C1 segment of cervical spinal cord (tissue), 14 donors: ENCODE measurements around the gene ENOX2.
"Not testable (repeated sequence)": the region's sequence is repeated elsewhere in the genome, so short reads cannot be mapped to it uniquely, and the experiment has no call there.

ENCODE experiments used
- DNase-seq, 14 donors: peaks; one replicate each; lab custom pipeline; 2025; lab: John Stamatoyannopoulos, UW

The ENOX2 gene

DNA sequence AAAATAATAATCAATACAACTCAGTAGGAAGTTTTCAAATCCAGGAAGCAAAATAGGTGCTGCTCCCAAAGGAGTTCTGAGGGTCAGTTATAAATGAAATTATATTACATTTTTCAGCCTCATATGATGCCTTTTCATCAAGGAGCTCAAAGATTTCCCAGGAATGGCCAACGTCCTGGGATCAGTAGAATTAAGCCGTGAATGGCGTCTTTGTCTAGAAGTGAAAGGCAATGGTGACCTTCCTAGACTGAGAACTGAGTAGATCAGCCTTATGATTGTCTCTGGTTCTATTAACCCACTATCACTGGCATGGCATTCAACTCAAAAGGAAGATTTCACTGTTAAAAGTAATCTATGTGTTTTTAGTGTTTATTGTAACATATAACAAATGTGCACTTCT, 74.4 kb downstream of the ENOX2 start:
- DNase-seq: no peak

DNA sequence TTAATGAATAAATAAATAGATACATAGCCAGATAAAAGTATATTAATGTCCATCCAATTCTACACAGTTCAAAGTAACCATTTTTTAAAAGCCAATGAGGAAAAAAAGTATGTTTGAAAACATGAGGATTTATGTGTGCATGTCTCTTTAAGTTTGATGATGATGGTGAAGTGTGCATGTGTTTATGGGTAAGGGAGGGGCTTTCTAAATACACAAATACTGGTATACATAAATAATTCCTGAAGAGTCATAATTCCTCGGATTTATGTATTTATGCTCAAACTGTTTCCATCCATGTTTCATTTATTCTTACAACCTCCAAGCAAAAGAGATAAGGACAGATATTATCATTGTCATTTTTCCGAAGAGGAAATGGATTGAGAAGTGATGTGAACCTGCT, 75.4 kb downstream of the ENOX2 start:
- DNase-seq: no peak

DNA sequence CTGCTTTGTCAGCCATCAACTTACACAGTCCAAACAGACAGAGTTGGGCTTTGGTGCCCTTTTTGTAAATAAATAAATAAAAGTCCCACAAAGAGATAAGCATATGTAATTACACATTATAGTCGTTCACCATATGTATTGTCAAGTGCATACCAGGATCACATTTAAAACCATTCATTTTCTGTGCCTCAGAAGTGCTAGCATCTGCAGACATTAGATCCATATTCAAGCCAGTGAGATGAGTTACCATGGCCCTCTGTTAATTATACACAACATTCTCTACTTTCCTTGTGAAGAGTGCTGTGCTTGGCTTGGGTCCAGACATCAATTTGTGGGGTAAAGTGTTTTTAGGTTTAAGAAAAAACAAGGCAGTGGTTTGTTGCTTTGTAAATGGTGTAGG, 76.8 kb downstream of the ENOX2 start:
- DNase-seq: no peak

DNA sequence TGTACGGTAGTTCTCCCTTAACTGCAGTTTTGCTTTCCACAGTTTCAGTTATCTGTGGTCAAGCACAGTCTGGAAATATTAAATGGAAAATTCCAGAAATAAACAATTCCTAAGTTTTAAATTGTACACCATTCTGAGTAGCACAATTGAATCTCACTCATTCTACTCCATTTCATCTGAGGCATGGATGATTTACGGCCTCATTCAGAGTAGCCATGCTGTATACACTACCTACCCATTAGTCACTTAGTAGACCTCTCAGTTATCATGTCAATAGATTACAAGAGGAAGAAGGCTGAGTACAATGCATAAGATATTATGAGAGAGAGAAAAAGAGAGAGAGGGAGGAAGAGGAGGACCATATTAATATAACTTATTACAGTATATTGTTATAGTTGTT, 77.5 kb downstream of the ENOX2 start:
- no peak for DNase-seq

DNA sequence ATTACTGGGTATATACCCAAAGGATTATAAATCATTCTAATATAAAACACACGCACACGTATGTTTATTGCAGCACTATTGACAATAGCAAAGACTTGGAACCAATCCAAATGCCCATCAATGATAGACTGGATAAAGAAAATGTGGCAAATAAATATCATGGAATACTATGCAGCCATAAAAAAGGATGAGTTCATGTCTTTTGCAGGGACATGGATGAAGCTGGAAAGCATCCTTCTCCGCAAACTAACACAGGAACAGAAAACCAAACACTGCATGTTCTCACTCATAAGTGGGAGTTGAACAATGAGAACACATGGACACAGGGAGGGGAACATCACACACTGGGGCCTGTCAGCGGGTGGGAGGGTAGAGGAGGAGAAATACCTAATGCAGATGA, 83.6 kb downstream of the ENOX2 start:
- DNase-seq: not testable (repeated sequence)

- DNase-seq: not testable (repeated sequence)
Observed at GRCh38 chrX:130813932-130814331, 89.1 kb downstream of the ENOX2 start.

DNA sequence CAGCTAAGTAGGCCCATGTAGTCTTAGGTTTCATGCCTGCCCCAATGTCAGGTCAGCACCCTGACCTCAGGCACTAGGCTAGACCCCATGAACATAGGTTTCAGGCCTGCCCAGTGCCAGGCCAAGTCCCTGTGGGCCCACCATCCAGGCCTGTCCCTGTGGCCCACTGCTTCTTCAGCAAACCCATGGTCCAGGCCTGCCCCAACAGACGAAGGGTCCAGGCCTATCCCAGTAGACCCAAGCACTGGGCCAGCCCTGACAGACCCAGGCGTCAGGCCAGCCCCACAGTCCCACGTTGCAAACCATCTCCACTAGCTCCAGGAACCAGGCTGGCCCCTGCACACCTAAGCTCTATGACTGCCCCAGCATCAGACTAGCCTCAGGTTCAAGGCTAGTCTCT, 92.4 kb downstream of the ENOX2 start:
- no peak for DNase-seq

DNA sequence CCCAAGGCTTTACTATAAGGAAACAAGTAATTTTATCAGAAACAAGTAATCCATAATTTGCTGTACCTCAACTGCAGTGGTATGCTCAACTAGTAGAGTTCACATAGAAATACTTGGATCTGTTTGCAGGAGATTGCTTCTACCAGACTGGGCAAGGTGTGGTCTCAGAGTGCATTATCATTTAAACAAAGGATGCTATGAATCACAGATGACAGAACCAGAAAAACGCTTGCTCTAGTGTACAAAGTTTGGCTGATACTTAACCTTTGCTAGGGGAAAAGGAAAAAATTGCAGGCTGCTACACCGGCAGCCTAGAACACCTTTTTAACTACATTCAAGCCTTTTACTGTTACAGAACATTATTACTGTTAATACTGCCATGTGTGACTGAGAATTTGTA, 97.1 kb downstream of the ENOX2 start:
- no peak for DNase-seq

- DNase-seq: no peak
Observed at GRCh38 chrX:130803537-130803936, 99.5 kb downstream of the ENOX2 start.

DNA sequence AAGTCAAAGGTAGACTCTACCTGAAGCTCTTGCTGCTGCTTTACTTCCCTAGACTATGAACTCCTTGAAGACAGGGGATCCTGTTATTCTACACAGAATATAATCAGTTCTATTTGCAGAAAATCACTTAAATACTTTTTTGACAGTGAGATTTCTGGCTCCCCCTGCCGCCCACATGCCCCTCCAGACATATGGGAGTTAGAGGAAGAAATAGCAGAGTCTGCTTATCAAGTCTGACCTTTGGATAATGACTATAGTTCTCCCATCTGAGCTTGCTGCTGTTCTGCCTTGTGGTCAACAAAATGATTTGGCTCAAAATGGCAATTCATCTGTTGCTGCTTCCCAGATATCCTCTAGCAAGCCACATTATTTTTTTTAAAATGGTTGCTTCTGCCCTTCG, 101.1 kb downstream of the ENOX2 start:
- DNase-seq: no peak

GRCh38 chrX:130799393-130799792, 103.6 kb downstream of the ENOX2 start:
- DNase-seq: no peak

DNA sequence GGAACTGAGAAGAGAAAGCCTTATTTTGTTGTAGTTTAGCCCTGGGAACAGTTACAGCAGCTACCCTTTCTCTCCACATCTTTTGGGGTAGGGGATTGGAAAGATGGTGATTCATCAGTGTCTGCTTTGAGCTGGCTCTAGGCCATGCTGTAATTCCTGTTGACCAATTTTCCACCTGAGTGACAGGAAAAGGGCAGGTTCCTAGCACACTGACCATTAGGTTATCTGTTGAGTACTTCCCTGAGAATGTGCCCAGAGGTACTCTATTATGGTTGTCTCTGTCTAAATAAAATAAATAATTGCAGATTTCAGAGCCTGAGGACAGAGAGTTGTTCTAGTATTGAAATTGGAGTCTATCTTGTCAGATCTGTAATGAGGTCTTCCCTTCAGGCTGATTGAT, 109.0 kb downstream of the ENOX2 start:
- DNase-seq: no peak

DNA sequence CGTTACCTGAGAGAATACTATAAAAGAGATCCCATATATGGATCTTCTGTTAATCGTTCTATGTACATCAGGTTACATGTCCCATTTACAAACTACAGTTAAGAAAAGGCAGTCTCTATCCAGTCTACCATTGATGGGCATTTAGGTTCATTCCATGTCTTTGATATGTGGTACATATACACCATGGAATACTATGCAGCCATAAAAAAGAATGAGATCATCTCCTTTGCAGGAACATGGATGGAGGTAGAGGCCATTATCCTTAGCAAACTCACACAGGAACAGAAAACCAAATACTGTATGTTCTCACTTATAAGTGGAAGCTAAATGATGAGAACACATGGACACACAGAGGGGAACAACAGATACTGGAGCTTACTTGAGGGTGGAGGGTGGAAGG, 111.1 kb downstream of the ENOX2 start:
- DNase-seq: not testable (repeated sequence)

DNA sequence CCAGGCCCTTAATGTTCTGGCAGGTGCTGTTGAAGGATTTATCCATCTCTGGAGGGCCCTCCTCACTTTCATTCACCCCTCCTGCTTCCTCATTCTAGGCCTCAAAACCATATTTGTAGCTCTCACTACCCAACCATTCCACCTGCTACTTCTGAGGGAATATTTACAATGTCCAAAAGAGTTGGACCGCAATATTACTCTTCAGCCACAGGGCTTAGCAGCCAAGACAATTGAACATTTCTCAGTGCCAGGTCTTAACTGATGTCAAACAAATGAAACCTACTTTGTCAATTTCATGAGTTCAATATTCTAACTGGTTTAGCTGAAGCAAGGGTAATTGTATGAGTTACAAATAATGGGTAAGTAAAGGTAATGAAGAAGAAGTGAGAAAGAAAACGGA, 113.2 kb downstream of the ENOX2 start:
- DNase-seq: no peak

- DNase-seq: no peak
Observed at GRCh38 chrX:130788786-130789581, 114.0 kb downstream of the ENOX2 start.

DNA sequence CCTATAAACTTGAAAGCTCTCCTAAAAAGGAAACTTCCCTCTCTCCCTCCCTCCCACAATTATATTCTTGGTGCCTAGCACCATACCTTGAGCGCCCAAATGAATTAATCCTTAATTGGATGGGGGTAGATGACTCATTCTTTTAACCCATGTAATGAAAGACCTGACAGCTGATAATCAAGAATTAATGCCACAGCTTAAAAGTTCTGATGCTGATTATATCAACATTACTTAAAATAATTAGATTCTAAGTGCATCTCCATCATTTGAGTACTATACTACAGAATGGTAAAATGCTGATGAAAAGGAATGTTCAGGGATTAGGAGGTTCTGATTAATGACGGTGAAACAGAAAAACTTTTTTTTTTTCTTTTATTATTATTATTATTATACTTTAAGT, 117.0 kb downstream of the ENOX2 start:
- DNase-seq: no peak

GRCh38 chrX:130778773-130779172, 124.2 kb downstream of the ENOX2 start:
- DNase-seq: no peak

DNA sequence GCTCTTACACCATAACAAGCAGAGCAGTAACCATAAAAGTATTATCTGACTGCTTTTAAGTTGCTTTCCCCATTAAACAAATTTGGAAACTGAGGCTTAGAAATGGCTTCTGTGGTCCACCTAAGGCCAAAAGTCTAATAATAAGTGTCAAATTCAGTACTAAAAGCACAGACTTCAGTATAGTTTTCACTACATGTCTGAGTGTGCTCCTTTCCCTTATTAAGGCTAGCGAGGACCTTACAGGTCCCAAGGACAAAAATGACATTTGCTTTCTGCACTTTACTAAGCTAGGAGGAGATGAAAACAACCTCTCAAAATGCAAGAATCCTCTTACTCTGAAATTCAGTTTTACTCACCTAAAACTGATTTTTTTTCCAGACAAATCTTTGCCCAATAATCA, 127.2 kb downstream of the ENOX2 start:
- no peak for DNase-seq

GRCh38 chrX:130772776-130773143, 130.2 kb downstream of the ENOX2 start:
- no peak for DNase-seq

- DNase-seq: no peak
Observed at GRCh38 chrX:130772105-130772775, 130.8 kb downstream of the ENOX2 start.

DNA sequence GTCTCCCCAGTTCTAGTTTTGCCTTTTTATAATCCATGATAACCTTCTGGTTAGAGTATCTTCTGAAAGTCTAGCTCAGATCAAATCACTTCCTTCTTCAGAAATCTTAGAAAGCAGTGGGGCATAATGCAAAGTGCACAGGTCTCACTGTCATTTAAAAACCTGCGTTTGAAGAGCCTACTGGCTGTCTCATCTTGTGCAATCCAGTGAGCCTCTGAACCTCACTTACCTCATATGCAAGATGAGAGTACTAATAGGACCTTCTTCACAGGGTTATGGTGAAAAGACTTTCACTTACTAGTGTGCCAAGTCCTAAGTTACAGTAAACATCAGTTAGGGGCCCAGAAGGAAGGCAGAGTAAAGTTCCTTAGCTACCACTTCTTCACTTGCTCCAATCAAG, 131.4 kb downstream of the ENOX2 start:
- no peak for DNase-seq

DNA sequence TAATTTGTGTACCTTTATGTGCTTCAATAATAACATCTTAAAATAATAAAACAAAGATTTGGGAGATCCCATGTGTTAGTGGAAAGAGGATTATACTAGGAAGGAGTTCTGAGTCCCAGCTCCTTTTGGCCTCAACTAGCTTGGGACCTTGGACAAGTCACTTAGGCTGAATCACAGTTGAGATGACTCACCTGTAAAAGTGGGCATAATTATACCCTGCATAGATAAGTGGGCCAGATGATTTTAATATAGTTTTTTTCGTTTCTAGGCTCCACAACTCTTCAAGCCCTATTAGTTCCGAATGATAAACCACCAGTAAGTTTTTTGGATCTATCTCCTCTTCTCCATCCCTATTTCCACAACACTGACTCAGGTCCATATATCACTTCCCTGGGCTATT, 131.8 kb downstream of the ENOX2 start:
- no peak for DNase-seq

DNA sequence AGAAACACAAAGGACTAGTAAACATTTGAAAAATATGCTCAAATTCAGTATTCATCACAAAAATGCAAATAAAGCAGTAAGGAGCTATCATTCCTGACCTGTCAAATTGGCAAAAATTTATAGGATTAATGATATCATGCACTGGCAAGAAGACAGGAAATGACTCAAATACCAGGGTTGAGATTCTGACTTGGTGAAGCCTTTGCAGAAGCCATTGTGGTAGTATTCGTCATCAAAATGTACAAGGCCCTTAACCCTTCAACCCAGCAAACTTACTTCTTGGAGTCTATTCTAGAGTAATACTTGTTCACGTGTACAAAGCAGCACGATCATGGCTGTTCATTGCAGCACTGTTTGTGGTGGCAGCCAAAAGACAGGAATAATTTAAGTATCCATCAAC, 132.4 kb downstream of the ENOX2 start:
- DNase-seq: no peak

GRCh38 chrX:130769835-130770234, 133.2 kb downstream of the ENOX2 start:
- DNase-seq: no peak
